ENCODE data around the gene HYAL2. TPM values are rescaled to one million over a fixed set of nuclear protein-coding genes. Genes with fewer than 3 reads are reported as not detected.
"Not testable (repeated sequence)": the region's sequence is repeated elsewhere in the genome, so short reads cannot be mapped to it uniquely, and the experiment has no call there.

HYAL2 gene
- total RNA-seq, 1 experiment from 2014 or later, result 41.9 TPM

- Histone ChIP-seq H3K27ac (no peak overlapping the region), H3K36me3 (peaks cover 44% of the 10 kb centered on the region), H3K4me3 (no peak overlapping the region), H3K4me1 (replicated peaks) (peaks cover 24% of the 10 kb centered on the region), H3K27me3 (replicated peaks) (no peaks in the 10 kb centered on the region), H3K9me3 (replicated peaks) (no peaks in the 10 kb centered on the region)
- no peak for DNase-seq (ENCODE audit: low read depth in 1 of 2, low spot score in 2 of 2)
Observed at GRCh38 chr3:50319181-50319893, 3.2 kb downstream of the HYAL2 start.

GRCh38 chr3:50318615-50319014, 3.9 kb downstream of the HYAL2 start:
- Histone ChIP-seq H3K4me3 (no peak overlapping the region), H3K36me3 (peaks cover 37% of the 10 kb centered on the region), H3K27ac (no peak overlapping the region), H3K27me3 (replicated peaks) (no peaks in the 10 kb centered on the region), H3K9me3 (replicated peaks) (no peaks in the 10 kb centered on the region), H3K4me1 (replicated peaks) (peaks cover 24% of the 10 kb centered on the region)
- DNase-seq (ENCODE audit: low read depth in 1 of 2, low spot score in 2 of 2), result no peak

- peaks cover 24% of the 10 kb centered on the region for H3K4me1 ChIP-seq (replicated peaks)
- H3K27ac ChIP-seq, result no peak overlapping the region
- DNase-seq (ENCODE audit: low read depth in 1 of 2, low spot score in 2 of 2), result no peak
Observed at GRCh38 chr3:50318163-50318562, 4.4 kb downstream of the HYAL2 start.

GRCh38 chr3:50317300-50317699, 5.2 kb downstream of the HYAL2 start:
- no peak overlapping the region for H3K4me3 ChIP-seq
- DNase-seq (ENCODE audit: low read depth in 1 of 2, low spot score in 2 of 2), result no peak
- peaks cover 37% of the 10 kb centered on the region for H3K36me3 ChIP-seq
- peaks cover 24% of the 10 kb centered on the region for H3K4me1 ChIP-seq (replicated peaks)
- no peaks in the 10 kb centered on the region for H3K9me3 ChIP-seq (replicated peaks)
- no peaks in the 10 kb centered on the region for H3K27me3 ChIP-seq (replicated peaks)
- H3K27ac ChIP-seq, result no peak overlapping the region

More at GRCh38 chr3:50318163-50318562, 4.4 kb downstream of the HYAL2 start:
- H3K27me3 ChIP-seq (replicated peaks), result no peaks in the 10 kb centered on the region
- no peaks in the 10 kb centered on the region for H3K9me3 ChIP-seq (replicated peaks)
- no peak overlapping the region for H3K4me3 ChIP-seq
- peaks cover 37% of the 10 kb centered on the region for H3K36me3 ChIP-seq

GRCh38 chr3:50316657-50317242, 5.8 kb downstream of the HYAL2 start:
- Histone ChIP-seq H3K4me1 (replicated peaks) (peaks cover 20% of the 10 kb centered on the region), H3K27ac (no peak overlapping the region), H3K4me3 (no peak overlapping the region), H3K27me3 (replicated peaks) (no peaks in the 10 kb centered on the region), H3K36me3 (peaks cover 37% of the 10 kb centered on the region), H3K9me3 (replicated peaks) (no peaks in the 10 kb centered on the region)
- no peak for DNase-seq (ENCODE audit: low read depth in 1 of 2, low spot score in 2 of 2)

GRCh38 chr3:50314816-50315215, 7.7 kb downstream of the HYAL2 start:
- Histone ChIP-seq H3K4me1 (replicated peaks) (peaks cover 6% of the 10 kb centered on the region), H3K4me3 (no peak overlapping the region), H3K9me3 (replicated peaks) (no peaks in the 10 kb centered on the region), H3K36me3 (peaks cover 31% of the 10 kb centered on the region), H3K27ac (no peak overlapping the region), H3K27me3 (replicated peaks) (no peaks in the 10 kb centered on the region)
- DNase-seq (ENCODE audit: low read depth in 1 of 2, low spot score in 2 of 2), result no peak

GRCh38 chr3:50314342-50314741, 8.2 kb downstream of the HYAL2 start:
- Histone ChIP-seq H3K4me3 (no peak overlapping the region), H3K9me3 (replicated peaks) (no peaks in the 10 kb centered on the region), H3K4me1 (replicated peaks) (peaks cover 6% of the 10 kb centered on the region), H3K36me3 (peaks cover 26% of the 10 kb centered on the region), H3K27me3 (replicated peaks) (no peaks in the 10 kb centered on the region), H3K27ac (no peak overlapping the region)
- DNase-seq (ENCODE audit: low read depth in 1 of 2, low spot score in 2 of 2), result no peak

GRCh38 chr3:50312041-50312440, 10.5 kb downstream of the HYAL2 start:
- not testable (repeated sequence) for H3K9me3 ChIP-seq (replicated peaks); H3K27ac ChIP-seq; H3K4me1 ChIP-seq (replicated peaks); H3K36me3 ChIP-seq; H3K4me3 ChIP-seq; H3K27me3 ChIP-seq (replicated peaks); DNase-seq (ENCODE audit: low read depth in 1 of 2, low spot score in 2 of 2)

GRCh38 chr3:50304601-50305000, 17.9 kb downstream of the HYAL2 start:
- Histone ChIP-seq H3K9me3 (replicated peaks) (no peaks in the 10 kb centered on the region), H3K4me1 (replicated peaks) (peaks cover 9% of the 10 kb centered on the region), H3K27me3 (replicated peaks) (no peaks in the 10 kb centered on the region), H3K4me3 (no peak overlapping the region), H3K27ac (no peak overlapping the region), H3K36me3 (no peaks in the 10 kb centered on the region)
- no peak for DNase-seq (ENCODE audit: low read depth in 1 of 2, low spot score in 2 of 2)

GRCh38 chr3:50303013-50303815, 19.3 kb downstream of the HYAL2 start, which contains the start of gene HYAL1:
Gene HYAL1, minus strand, starts transcription at chr3:50303574. Its CDS starts 618 bp downstream, at chr3:50302956.
- Histone ChIP-seq H3K36me3 (no peaks in the 10 kb centered on the region), H3K4me3 (no peak within 1 kb of the TSS), H3K9me3 (replicated peaks) (no peaks in the 10 kb centered on the region), H3K4me1 (replicated peaks) (peaks cover 16% of the 10 kb centered on the region), H3K27me3 (replicated peaks) (no peaks in the 10 kb centered on the region), H3K27ac (no peak within 1 kb of the TSS)
- no peak for DNase-seq (ENCODE audit: low read depth in 1 of 2, low spot score in 2 of 2)

- Histone ChIP-seq H3K27me3 (replicated peaks) (no peaks in the 10 kb centered on the region), H3K4me3 (no peak overlapping the region), H3K9me3 (replicated peaks) (no peaks in the 10 kb centered on the region), H3K27ac (no peak overlapping the region), H3K36me3 (no peaks in the 10 kb centered on the region), H3K4me1 (replicated peaks) (peaks cover 16% of the 10 kb centered on the region)
- no peak for DNase-seq (ENCODE audit: low read depth in 1 of 2, low spot score in 2 of 2)
Observed at GRCh38 chr3:50302095-50303012, 20.2 kb downstream of the HYAL2 start.

GRCh38 chr3:50300681-50301254, 21.8 kb downstream of the HYAL2 start:
- Histone ChIP-seq H3K27me3 (replicated peaks) (no peaks in the 10 kb centered on the region), H3K9me3 (replicated peaks) (no peaks in the 10 kb centered on the region), H3K4me1 (replicated peaks) (peaks cover 16% of the 10 kb centered on the region), H3K27ac (no peak overlapping the region), H3K36me3 (no peaks in the 10 kb centered on the region), H3K4me3 (no peak overlapping the region)
- DNase-seq (ENCODE audit: low read depth in 1 of 2, low spot score in 2 of 2), result no peak

Measured in SJSA1 (cell line).